ENCODE measurements around the gene RNF214.
"Not testable (repeated sequence)": the region's sequence is repeated elsewhere in the genome, so short reads cannot be mapped to it uniquely, and the experiment has no call there.

RNF214 gene

DNA sequence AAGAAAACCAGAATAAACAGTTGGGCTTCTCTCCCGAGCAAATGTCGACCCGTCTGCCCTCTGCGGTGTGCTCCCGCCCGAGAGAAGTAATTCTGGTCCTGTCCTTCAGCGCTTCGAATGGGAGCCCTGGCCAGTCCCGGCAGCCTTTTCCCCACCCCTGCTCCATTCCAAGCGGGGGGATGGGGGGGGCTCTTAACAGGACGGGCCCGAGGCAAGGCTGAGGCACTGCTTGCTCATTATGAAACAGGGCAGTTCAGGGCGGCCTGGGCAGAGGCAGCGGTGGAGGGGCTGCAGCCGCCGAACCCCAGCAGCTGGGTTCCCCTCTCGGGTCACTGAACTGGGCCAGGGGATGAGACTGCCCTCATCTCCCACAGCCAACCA, 67.8 kb downstream of the RNF214 start:
- in situ Hi-C loops (cut with MboI; ENCODE audit: low pct_unique_long_range_greater_than_20kb, low sequenced_read_pairs) = no loop called here

GRCh38 chr11:117300773-117301172, 68.3 kb downstream of the RNF214 start:
- no peak for DNase-seq
- in situ Hi-C loops (cut with MboI; ENCODE audit: low pct_unique_long_range_greater_than_20kb, low sequenced_read_pairs) = no loop called here

More for the DNA sequence above, 67.8 kb downstream of the RNF214 start:
- DNase-seq = no peak

GRCh38 chr11:117302228-117302627, 69.8 kb downstream of the RNF214 start:
- in situ Hi-C loops (cut with MboI; ENCODE audit: low pct_unique_long_range_greater_than_20kb, low sequenced_read_pairs) = no loop called here

GRCh38 chr11:117303101-117303500, 70.6 kb downstream of the RNF214 start:
- in situ Hi-C loops (cut with MboI; ENCODE audit: low pct_unique_long_range_greater_than_20kb, low sequenced_read_pairs) = no loop called here

More at GRCh38 chr11:117302228-117302627, 69.8 kb downstream of the RNF214 start:
- no peak for DNase-seq

GRCh38 chr11:117303646-117304315, 71.3 kb downstream of the RNF214 start:
- DNase-seq = no peak
- in situ Hi-C loops (cut with MboI; ENCODE audit: low pct_unique_long_range_greater_than_20kb, low sequenced_read_pairs) = no loop called here

More at GRCh38 chr11:117303101-117303500, 70.6 kb downstream of the RNF214 start:
- DNase-seq = no peak

DNA sequence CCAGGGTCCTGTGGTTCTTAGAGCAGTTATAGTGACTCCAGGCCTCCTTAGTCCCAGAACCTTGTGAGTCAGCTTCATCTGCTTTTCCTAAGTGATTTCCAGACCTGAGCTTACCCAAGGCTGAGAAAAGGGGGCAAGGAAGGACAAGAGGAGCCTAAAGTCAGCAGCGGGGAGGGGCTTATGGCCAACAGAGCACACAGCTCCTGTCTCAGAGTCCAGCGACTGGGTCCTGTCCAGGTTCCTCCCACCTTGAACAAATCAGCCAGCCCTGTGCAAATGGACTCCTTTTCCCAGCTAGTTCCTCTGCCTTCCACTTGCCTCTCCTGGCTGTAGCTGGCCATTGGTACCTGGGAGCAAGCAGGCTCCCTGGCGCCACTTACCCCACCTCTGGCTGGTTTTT, 72.7 kb downstream of the RNF214 start:
- in situ Hi-C loops (cut with MboI; ENCODE audit: low pct_unique_long_range_greater_than_20kb, low sequenced_read_pairs) = no loop called here
- no peak for DNase-seq

DNA sequence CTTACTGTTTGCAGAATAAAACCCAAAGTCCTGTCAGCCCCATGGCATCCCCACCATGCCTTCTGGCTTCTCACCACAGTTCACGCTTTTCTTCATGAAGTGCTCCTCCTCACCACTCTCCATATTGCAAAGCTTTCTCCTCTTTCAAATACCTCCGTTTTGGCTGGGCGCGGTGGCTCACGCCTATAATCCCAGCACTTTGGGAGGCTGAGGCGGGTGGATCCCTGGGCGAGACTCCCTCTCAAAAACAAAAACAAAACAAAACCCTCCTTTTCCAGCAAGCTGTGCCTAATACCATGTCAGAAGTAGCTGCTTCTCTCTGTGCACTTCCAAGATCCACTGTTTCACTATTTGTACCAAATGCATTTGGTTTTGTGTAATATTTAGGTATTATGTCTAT, 76.8 kb downstream of the RNF214 start:
- in situ Hi-C loops (cut with MboI; ENCODE audit: low pct_unique_long_range_greater_than_20kb, low sequenced_read_pairs) = no loop called here
- DNase-seq = no peak

DNA sequence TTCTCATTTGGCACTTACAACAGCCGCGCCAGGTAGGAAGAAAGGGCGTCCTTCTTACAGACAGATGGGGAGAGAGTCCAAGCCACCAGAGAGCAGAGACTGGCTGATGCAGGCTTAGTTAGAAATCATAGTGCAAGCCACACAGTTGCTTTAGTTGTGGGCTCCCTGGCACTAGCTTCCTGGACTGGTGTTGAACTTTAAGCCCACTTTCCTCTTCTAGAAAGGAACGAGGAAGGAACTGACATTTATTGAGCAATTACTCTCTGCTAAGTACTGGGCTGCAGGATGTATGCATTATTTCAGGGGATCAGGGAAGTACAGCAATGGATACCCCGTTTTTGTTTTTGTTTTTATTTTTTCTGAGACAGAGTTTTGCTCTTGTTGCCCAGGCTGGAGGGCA, 80.6 kb downstream of the RNF214 start:
- DNase-seq = peak; percentile 31
- in situ Hi-C loops (cut with MboI; ENCODE audit: low pct_unique_long_range_greater_than_20kb, low sequenced_read_pairs) = no loop called here

DNA sequence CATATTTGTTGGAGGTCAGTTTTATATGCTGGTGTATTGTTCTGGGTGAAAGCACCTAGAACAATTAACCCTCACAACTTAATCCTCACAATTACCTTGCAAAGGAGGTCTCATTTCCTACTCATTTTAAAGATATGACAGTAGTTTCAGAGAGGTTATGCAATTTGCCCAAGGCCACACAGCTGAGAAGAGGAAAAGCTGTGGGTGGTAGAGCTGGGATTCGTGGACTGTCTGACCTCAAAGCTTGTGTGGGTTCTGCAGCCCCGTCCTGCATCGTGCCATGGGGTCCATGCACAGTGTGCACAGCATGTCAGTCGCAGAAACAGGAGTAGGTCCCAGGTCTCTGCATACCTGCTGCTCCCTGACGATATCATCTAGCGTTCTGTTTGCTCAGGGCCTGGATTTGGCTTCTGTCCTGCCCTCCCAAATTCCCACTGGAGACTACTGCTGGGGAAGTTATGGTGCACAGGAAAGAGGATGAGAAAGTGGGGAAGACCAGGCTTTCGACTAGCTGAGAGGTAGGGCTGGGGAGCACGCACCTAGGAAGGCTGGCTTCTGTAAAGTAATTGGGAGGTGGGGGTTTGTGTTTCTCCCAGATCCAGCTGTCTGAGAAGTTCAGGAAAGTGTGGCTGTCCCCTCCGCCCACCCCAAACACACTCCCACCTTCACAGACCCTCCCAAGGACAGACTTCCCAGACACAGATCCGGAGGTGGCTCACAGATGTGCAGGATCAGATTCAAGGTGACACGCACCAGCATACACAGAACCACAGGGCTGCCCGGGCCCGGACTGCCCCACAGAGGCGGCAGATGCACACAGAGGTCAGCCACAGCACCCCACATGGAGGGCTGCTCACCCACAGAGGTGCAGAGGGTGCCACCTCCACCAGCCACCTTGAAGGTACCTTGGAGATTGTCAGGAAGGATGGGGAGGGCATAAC, 81.6 kb downstream of the RNF214 start:
- in situ Hi-C loops (cut with MboI; ENCODE audit: low pct_unique_long_range_greater_than_20kb, low sequenced_read_pairs) = no loop called here
- DNase-seq = no peak

DNA sequence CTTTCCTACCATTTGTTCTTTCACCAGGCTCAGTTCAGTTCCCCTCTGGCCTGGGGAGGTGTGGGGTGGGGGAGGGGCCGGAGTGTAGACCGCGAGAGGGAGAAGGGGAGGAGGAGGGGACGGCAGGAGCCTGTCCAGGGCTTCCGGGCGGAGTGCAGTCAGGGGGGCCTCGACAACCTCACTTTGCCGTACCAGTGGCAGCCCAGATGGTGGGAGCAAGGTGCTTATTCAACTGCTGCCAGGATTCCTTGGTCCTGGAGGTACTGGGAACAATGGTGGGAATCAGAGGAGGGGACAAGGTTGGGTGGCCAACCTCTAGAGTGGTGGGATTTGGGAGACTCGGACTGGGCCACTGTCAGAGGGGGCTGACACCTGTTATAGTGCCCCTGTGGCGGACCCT, 82.4 kb downstream of the RNF214 start:
- DNase-seq = peak; percentile 62
- in situ Hi-C loops (cut with MboI; ENCODE audit: low pct_unique_long_range_greater_than_20kb, low sequenced_read_pairs) = no loop called here

DNA sequence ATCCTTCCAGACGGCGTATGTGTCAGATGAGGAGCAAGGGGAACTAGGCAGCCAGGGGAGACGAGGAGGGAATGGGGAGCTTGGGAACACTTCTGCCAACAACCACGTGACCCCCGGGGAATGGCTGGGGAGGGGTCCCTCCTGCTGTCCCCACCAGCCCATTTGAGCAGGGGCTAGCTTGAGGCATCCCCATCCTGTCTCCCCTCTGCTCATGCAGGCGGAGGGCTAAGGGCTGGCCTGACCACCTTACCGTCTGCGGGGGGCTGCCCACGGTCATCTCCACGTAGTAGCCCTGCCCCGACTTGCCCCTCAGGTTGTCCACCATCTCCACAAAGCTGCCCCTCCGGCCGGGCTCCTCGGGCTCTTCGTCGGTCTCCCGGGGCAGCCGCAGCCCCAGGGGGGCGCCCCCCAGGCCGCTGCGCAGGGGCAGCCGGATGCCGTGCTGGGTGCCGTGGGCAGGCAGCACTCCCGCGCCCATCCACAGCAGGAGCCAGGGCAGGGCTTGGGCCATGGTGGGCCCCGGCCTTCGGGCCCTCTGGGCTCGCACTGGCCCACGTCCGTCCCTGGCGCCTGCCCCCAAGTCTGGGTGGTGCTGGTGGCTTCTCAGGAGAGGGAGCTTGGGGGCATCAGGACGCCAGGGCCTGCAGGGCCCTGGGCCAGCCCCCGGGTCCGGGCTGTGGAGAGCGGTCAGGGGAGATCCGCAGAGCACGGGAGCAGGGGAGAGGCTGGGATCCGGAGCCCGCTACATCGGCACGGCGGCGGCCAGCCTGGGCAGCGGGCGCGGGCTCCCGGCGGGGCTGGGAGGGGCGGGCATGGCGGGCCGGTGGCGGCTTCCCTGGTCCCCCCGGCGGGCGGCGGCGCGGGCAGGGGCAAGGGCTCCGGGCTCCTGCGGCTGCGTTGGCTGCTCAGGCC, 83.1 kb downstream of the RNF214 start:
- no peak for DNase-seq

GRCh38 chr11:117316197-117316961, 83.9 kb downstream of the RNF214 start, which contains the start of gene BACE1:
Gene BACE1 (minus strand): TSS chr11:117316256. CDS start chr11:117315795, 461 bp downstream.
- in situ Hi-C loops (cut with MboI; ENCODE audit: low pct_unique_long_range_greater_than_20kb, low sequenced_read_pairs) = no loop called here
- DNase-seq = peak; percentile 84

More for the DNA sequence above, 83.1 kb downstream of the RNF214 start:
- in situ Hi-C loops (cut with MboI; ENCODE audit: low pct_unique_long_range_greater_than_20kb, low sequenced_read_pairs) = no loop called here

- no peak for DNase-seq
- in situ Hi-C loops (cut with MboI; ENCODE audit: low pct_unique_long_range_greater_than_20kb, low sequenced_read_pairs) = no loop called here
Observed at GRCh38 chr11:117318738-117319137, 86.3 kb downstream of the RNF214 start.

GRCh38 chr11:117319214-117319840, 86.9 kb downstream of the RNF214 start:
- DNase-seq = no peak
- in situ Hi-C loops (cut with MboI; ENCODE audit: low pct_unique_long_range_greater_than_20kb, low sequenced_read_pairs) = no loop called here

GRCh38 chr11:117327255-117327566, 94.7 kb downstream of the RNF214 start:
- DNase-seq; in situ Hi-C loops (cut with MboI; ENCODE audit: low pct_unique_long_range_greater_than_20kb, low sequenced_read_pairs): not testable (repeated sequence)

GRCh38 chr11:117327567-117328374, 95.3 kb downstream of the RNF214 start, which contains the start of gene CEP164:
Gene CEP164 (plus strand): TSS chr11:117327854. CDS start chr11:117338587, 10,733 bp downstream.
- in situ Hi-C loops (cut with MboI; ENCODE audit: low pct_unique_long_range_greater_than_20kb, low sequenced_read_pairs) = no loop called here
- peak; percentile 94 for DNase-seq

DNA sequence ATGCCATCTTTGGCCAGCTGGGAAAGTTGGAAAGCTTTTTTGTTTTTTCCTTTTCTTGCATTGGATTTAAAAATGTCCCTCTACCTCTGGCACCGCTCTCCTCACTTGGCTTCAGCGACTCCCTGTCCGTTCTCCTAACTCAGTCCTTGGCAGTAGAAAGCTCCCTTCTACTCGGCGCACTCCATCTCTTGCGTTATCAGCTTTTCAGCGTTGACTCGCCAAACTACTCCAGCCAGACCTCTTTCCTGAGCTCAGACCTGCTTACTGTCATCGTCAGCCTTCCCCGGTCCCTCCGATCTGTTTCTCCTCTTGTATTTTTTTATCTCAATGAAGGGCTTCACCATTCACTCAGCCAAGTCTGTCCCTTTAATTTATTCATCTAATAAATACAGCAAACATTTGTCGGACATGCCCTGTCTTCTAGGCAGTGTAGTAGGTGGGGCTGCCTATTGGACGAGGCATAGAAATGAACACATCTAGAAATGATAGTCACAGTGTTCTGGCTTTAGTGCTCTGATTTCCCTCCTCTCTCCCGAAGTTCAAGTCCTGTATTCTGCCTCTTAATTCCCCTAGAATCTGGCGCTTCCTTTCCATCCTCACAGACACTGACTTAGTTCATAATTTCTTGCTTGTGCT, 96.0 kb downstream of the RNF214 start:
- no peak for DNase-seq
- in situ Hi-C loops (cut with MboI; ENCODE audit: low pct_unique_long_range_greater_than_20kb, low sequenced_read_pairs) = no loop called here

Data from KBM-7 (cell line).